K562 (cell line): ENCODE data around the gene ATP1A2. TPM values are rescaled to one million over a fixed set of nuclear protein-coding genes. Genes with fewer than 3 reads are reported as not detected.
A peak's percentile ranks its signal among the peaks of the same experiment; 100 is the strongest.

ENCODE experiments used
- CHD1 ChIP-seq: fragments of 200-600 bp; sonication (generic); IDR thresholded peaks from one replicate; pipeline ENCODE4 v1.6.1; 2012; ENCODE audit warnings: mild to moderate bottlenecking, moderate library complexity, low read length, inconsistent platforms
- MAZ ChIP-seq, 2 experiments: fragments of 450-650 bp in 1 of 2; sonication (generic) in 1 of 2; formaldehyde crosslinking; IDR thresholded peaks in 1 of 2; conservative IDR thresholded peaks in 1 of 2; 2 replicates each; pipeline versions ENCODE4 v1.4.0 to v1.5.0; 2020; ENCODE audit warnings: mild to moderate bottlenecking in 1 of 2, missing genetic modification reagents in 1 of 2
- REST ChIP-seq, 2 experiments: fragments of 450-650 bp; formaldehyde crosslinking in 1 of 2; IDR thresholded peaks; 2 replicates each; pipeline versions ENCODE4 v1.4.0 to v1.6.1; 2014 to 2020; ENCODE audit warnings: mild to moderate bottlenecking in 2 of 2, borderline replicate concordance in 1 of 2, low read depth in 1 of 2
- STAT5B ChIP-seq: fragments of 250-450 bp; sonication (Bioruptor Pico); IDR thresholded peaks from 2 replicates; pipeline ENCODE4 v1.8.0; 2021; ENCODE audit warnings: mild to moderate bottlenecking, inconsistent platforms
- XRCC5 ChIP-seq: fragments of 200-400 bp; formaldehyde crosslinking; IDR thresholded peaks from 2 replicates; pipeline ENCODE4 v1.6.1; 2017; ENCODE audit warnings: low read depth, mild to moderate bottlenecking, low read length
- YBX1 ChIP-seq: fragments of 450-650 bp; IDR thresholded peaks from 2 replicates; pipeline ENCODE4 v1.7.1; 2016; ENCODE audit warnings: mild to moderate bottlenecking
- polyA plus RNA-seq, 8 experiments: library from polyadenylated mRNA; depleted of rRNA in 4 of 8; stranded (reverse) in 5 of 8; unstranded in 3 of 8; fragments of >200 nt; fragmentation: Nextera tagmentation in 2 of 8; fragmentation: Illumina TruSeq in 1 of 8; extraction: Ambion mirVana in 2 of 8; extraction: Trizol in 1 of 8; gene quantifications; 2 replicates each; pipeline versions ENCODE4 v1.2.1 to v1.2.3, GENCODE V29; 2011 to 2014; ENCODE audit warnings: inconsistent platforms in 1 of 8, missing spikeins in 1 of 8
- total RNA-seq, 7 experiments: library from RNA; depleted of rRNA in 6 of 7; stranded (reverse); fragments of >200 nt in 6 of 7; fragmentation: Illumina TruSeq in 2 of 7; extraction: Trizol in 2 of 7; gene quantifications; 2 replicates each; pipeline versions ENCODE4 v1.2.1 to v1.2.3, GENCODE V29; 2011 to 2021; ENCODE audit warnings: low replicate concordance in 1 of 7

The ATP1A2 gene
- total and polyA plus RNA-seq, 9 of the 15 experiments (the other 6 are each of a cell fraction or from before 2014, with no cell fraction given), result 0.04 to 0.11 (median 0.09) TPM; not detected in 6

- peak; percentile 64 for TF ChIP-seq REST (IDR thresholded peaks at IDR 0.05; ENCODE audit: borderline replicate concordance)
- TF ChIP-seq REST (CRISPR knock-in tag; IDR thresholded peaks at IDR 0.05; ENCODE audit: low read depth), result no peak
- no peak for TF ChIP-seq YBX1
- peak; percentile 17 to 41; a peak in 1 of 4 replicates for TF ChIP-seq MAZ (CRISPR knock-in tag; conservative IDR thresholded peaks at IDR 0.05 in 1 of 2, IDR thresholded peaks at IDR 0.05 in 1 of 2)
- no peak for TF ChIP-seq STAT5B (CRISPR knock-in tag)
- TF ChIP-seq XRCC5, result peak; percentile 81
- no peak for TF ChIP-seq CHD1
These were observed 36.9 kb upstream of the ATP1A2 start (continued) for GRCh38 chr1:160078512-160079195.
